DMS53 (cell line): ENCODE data around the gene EME2.
"Not testable (repeated sequence)": the region's sequence is repeated elsewhere in the genome, so short reads cannot be mapped to it uniquely, and the experiment has no call there.

Source experiments
- DNase-seq: peaks from one replicate; lab custom pipeline; 2025; lab: John Stamatoyannopoulos, UW

EME2 gene

GRCh38 chr16:1772362-1772907 is at the start of gene EME2:
Gene EME2 (plus strand): TSS chr16:1772810. CDS start chr16:1773228, 418 bp downstream.
- DNase-seq, result peak; percentile 74

- DNase-seq, result peak; percentile 64
These were observed 49.0 kb upstream of the EME2 start for GRCh38 chr16:1723450-1724147.

- DNase-seq, result no peak
These were observed 48.1 kb upstream of the EME2 start for GRCh38 chr16:1724491-1724890.

- DNase-seq, result no peak
These were observed 45.7 kb upstream of the EME2 start for GRCh38 chr16:1726661-1727502.

GRCh38 chr16:1727651-1728624 is 44.7 kb upstream of the EME2 start:
- DNase-seq, result no peak

GRCh38 chr16:1729026-1729425 is 43.6 kb upstream of the EME2 start:
- no peak for DNase-seq

GRCh38 chr16:1729445-1729844 is 43.2 kb upstream of the EME2 start:
- DNase-seq, result no peak

GRCh38 chr16:1731073-1731472 is 41.5 kb upstream of the EME2 start:
- DNase-seq, result no peak

GRCh38 chr16:1731603-1732002 is 41.0 kb upstream of the EME2 start:
- no peak for DNase-seq

- no peak for DNase-seq
These were observed 40.5 kb upstream of the EME2 start for GRCh38 chr16:1732071-1732470.

GRCh38 chr16:1732551-1732987 is 40.0 kb upstream of the EME2 start:
- not testable (repeated sequence) for DNase-seq

- no peak for DNase-seq
These were observed 38.5 kb upstream of the EME2 start for GRCh38 chr16:1734123-1734522.

- no peak for DNase-seq
These were observed 37.8 kb upstream of the EME2 start for GRCh38 chr16:1734816-1735215.

- DNase-seq, result no peak
These were observed 32.4 kb upstream of the EME2 start for GRCh38 chr16:1740234-1740633.

- no peak for DNase-seq
These were observed 31.7 kb upstream of the EME2 start for GRCh38 chr16:1740781-1741490.

- no peak for DNase-seq
These were observed 31.0 kb upstream of the EME2 start for GRCh38 chr16:1741553-1742165.

GRCh38 chr16:1743376-1744337 is 29.0 kb upstream of the EME2 start:
- DNase-seq, result no peak

- no peak for DNase-seq
These were observed 28.2 kb upstream of the EME2 start for GRCh38 chr16:1744338-1744840.

- no peak for DNase-seq
These were observed 27.3 kb upstream of the EME2 start for GRCh38 chr16:1745181-1745899.
